NCI-H526 (cell line): Measurements from ENCODE around the gene PLAU.
"Not testable (repeated sequence)": the region's sequence is repeated elsewhere in the genome, so short reads cannot be mapped to it uniquely, and the experiment has no call there.

ENCODE experiments used
- DNase-seq, 2 experiments: peaks; one replicate each; lab custom pipeline; 2025; lab: John Stamatoyannopoulos, UW

The PLAU gene

GRCh38 chr10:73922007-73922863, 11.3 kb downstream of the PLAU start:
- no peak for DNase-seq

GRCh38 chr10:73922864-73923133, 11.9 kb downstream of the PLAU start:
- no peak for DNase-seq

- DNase-seq = no peak
Measured at GRCh38 chr10:73923935-73924598, 13.1 kb downstream of the PLAU start.

- DNase-seq = no peak
Measured at GRCh38 chr10:73924935-73925334, 14.0 kb downstream of the PLAU start.

DNA sequence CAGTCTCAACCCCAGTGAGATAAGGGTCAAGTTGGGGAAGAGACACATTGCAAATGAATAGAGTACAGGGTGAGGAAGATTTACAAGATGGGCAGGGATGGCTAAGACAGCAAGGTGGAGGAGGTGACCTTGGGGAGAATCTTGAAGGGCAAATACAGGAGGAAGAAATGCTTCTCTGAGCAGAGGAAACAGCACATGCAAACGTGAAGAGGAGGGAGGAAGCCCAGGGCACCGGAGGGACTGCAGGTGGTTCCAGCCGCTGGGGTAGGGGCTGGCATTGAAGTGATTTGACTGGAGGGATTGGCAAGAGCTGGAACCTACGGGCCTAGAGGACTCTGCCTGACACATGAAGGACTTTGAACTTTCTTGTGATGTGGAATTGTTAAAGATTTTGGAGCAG, 14.6 kb downstream of the PLAU start:
- no peak for DNase-seq

DNA sequence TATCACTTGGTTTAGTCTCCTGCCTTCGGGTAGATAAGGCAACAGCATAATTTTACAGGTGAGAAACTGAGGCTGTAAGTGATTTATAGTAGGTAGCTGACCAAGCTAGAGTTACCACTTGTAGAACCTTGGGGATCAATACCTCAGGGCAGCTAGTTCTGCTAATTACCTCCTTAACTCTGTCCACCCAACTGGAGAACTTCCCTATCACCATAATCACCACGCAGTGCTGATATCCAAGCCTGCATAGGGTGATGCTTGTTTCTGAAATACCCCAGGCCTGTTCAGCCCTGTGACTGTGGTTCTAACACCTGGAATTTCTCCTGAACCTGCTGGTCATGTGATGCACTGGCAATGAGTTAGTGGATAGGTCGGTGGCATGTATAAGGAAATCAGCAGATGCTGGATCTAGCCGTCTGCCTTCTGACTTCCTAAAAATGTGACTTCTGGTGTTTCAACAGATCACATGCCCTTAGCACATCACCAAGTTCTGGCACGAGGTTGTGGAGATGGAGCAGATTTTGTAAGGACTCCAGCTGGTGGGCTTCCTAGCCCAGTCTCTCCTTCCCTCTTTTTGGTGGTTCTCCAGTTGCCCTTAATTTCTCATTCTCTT, 15.3 kb downstream of the PLAU start:
- DNase-seq = no peak

GRCh38 chr10:73930630-73931327, 19.8 kb downstream of the PLAU start:
- DNase-seq = not testable (repeated sequence)

DNA sequence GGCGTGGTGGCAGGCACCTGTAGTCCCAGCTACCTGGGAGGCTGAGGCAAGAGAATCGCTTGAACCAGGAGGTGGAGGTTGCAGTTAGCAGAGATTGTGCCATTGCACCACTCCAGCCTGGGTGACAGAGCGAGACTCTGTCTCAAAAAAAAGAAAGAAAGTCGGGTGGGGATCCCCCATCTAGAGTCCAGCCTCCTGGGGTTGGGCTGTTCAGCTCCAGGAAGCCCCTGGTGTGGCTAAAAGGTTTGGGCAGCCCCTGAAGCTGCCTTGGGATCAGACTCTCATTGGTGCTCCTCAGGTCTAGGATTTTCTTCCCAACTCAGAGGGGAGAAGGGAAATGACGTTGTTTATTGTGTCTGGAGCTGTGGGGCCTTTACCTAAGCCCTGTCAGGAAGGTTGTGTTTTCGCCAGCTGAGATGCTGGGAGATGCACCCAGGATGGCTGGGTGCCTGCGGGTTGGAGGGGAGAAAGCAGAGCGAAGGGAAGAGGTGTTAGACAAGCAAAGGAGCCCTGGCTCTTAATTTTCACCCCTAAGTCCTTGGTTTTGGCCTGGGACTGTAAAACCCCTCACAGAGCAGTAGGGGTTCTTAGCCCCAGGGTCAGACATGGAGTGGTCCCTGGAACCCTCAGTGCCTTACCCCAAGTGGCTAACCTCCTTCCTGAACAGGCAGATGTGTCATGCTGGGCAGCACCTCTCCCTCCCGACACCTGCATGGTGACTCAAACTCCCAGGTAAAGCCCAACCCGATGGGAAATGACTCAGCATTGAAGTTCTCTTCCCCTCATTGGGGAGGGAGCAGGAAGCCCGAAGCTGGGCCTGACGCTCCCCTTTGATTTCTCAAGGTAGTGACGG, 21.1 kb downstream of the PLAU start:
- DNase-seq = no peak

- no peak for DNase-seq
Measured at GRCh38 chr10:73932620-73933112, 21.7 kb downstream of the PLAU start.

- no peak for DNase-seq
Measured at GRCh38 chr10:73934074-73934473, 23.1 kb downstream of the PLAU start.

DNA sequence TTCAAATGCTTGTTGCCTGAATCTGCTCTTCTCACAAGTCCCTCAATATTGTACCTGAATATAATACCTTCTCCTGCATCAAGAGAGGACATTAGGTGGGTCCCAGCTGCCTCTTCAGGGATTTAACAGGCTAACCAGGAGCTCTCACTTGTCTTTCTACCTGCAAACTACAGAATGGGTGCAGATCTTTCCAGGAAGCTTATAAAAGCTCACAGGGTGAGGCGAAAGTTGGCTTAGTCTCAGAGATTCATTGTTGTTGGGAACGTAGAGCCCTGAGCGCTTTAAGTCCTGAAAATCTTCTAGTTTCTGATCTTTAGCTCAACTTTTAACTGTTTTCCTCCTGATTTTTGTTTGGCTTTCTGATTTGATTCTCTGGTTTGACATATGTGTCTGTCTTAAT, 25.0 kb downstream of the PLAU start:
- no peak for DNase-seq

GRCh38 chr10:73937333-73938043, 26.6 kb downstream of the PLAU start:
- no peak for DNase-seq

- DNase-seq = peak in 1 of 2 experiments; percentile 66
Measured at GRCh38 chr10:73940634-73941221, 29.8 kb downstream of the PLAU start.

DNA sequence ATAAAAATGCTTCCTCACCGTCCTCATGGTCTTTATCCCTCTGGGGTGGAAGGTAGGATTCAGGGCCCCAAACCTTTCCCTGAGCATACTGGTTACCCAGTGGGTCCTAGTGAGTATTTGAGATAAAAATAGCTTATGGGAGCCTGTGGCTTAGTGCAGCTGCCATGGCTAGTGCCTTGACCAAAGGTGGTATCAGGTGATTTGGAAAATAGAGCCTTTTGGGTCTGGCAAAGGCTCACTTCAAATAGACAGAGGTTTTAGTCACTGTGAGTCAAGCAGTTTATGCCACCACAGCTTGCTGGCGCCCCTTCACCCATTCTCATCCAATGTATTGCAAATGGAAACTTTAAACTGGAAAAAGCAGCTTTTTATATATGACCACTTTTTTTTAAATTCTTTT, 30.4 kb downstream of the PLAU start:
- no peak for DNase-seq

DNA sequence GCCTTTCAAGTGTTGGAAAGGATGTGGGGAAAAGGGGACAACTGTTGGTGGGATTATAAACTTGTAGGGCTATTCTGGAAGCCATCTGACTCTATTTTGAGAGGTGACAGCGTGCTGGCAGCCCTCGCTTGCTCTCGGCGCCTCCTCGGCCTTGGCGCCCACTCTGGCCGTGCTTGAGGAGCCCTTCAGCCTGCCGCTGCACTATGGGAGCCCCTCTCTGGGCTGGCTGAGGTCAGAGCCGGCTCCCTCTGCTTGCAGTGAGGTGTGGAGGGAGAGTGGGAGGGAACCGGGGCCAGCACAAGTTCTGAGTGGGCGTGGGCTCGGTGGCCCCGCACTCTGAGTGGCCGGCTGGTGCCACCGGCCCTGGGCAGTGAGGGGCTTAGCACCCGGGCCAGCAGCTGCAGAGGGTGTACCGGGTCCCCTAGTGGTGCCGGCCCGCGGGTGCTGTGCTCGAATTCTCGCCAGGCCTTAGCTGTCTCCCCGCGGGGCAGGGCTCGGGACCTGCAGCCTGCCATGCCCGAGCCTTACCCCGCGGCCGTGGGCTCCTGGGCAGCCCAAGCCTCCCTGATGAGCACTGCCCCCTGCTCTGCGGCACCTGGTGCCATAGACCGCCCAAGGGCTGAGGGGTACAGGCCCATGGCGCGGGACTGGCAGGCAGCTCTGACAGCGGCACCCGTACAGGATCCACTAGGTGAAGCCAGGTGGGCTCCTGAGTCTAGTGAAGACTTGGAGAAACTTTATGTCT, 33.6 kb downstream of the PLAU start:
- no peak for DNase-seq

DNA sequence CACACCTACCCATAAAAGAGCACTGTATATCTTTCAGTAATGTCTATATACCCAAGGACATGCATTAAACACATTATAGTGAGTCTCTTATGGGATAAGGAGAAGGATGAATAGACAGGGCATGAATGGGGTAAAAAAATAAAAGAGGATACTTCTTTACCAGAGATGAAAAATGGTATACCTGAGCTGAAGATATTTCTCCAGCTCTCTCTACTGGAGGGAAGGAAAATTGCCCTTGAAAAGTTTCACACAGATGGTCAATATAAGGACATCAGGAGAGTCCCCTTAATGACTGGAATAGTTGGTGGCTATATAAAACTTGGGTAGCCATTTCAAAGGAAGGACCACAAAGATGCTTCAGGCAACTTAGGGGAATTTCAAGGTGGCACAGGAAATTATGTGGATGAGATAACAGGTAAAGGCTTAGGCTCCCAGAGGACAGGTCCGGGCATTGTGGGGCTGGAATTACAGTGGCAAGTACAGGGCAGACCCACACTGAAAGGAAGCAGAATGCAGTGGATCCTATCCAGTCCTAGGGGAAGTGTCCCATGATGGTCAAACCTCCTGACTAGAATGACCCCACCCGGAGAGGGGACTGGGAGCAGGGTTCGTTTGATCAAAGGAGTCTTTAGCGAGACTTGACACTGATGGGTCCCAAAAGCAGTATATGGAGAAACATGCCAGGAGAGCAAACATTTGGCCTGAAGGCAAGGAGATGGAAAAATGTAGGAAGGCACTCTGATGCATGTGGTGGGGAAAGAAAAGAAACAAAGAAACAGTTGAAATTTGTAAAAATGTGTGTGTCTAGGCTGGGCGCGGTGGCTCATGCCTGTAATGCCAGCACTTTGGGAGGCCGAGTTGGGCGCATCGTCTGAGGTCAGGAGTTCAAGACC, 35.6 kb downstream of the PLAU start:
- DNase-seq = no peak

DNA sequence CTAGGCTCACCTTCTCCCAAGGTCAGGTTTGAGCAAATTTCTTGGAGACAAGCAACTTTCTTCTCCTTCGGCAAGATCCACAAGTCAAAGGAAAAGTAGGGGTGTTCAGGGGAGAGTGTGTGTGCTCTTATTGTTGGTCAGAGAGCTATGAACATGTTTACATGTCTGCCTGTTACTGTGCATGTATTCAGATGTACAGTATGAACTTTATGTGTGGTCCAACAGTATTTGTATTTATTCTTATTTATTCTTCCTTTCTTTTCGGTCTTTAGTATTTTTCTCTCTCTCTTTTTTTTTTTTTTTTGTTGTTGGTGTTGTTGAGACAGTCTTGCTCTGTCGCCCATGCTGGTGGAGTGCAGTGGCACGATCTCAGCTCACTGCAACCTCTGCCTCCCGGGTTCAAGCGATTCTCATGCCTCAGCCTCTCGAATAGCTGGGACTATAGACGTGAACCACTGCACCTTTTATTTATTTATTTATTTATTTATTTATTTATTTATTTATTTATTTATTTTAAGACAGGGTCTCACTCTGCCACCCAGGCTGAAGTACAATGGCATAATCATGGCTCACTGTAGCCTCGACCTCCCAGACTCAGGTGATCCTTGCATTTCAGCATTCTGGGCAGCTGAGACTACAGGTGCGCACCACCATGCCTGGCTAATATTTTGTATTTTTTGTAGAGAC, 38.2 kb downstream of the PLAU start:
- no peak for DNase-seq
